ENCODE results near the gene CDK14. TPM values are rescaled to one million over a fixed set of nuclear protein-coding genes. Genes with fewer than 3 reads are reported as not detected.

Gene CDK14
- total and polyA plus RNA-seq, 4 donors: 4.2 to 12.4 (median 7.4) TPM

DNA sequence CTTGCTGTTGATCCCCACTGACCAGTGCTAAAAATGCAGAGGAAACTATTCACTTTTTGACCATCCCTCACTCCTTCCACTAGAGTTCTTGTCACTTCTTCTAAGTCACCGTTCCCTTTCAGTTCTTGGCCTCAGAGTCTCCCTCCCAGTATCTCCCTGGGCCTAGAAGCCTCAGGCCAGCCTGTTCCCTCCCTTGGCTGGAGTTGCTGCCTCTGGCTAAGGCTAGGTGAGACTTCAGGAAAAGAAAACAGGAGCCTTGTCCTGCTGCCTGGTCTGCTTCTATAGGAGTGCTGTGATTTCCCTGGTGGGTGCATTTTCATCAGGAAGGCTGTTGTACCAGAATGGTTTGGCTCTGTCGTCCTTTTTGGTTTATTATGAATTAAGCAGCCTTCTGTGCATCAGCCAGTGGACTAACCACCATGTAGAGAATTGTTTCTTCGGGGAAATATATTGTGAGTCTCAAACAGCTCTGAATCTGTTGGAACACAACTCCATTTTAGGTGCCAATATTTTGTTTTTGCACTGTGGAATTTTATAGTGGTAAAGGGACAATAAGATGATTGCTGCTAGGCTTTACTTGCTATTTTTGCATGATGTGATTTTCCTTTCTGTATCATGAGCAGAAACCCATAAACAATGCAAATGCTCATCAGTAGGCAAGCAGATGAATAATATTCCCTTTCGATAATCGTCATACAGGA lies 434.7 kb downstream of the CDK14 start:
- no peak overlapping the region for H3K4me3 ChIP-seq (ENCODE audit: low read depth in 1 of 3, low read length in 3 of 3)
- H3K27me3 ChIP-seq (ENCODE audit: control insufficient read depth in 4 of 4, insufficient read depth in 4 of 4, low read length in 3 of 4): no peaks in the 10 kb centered on the region
- H3K9me3 ChIP-seq (ENCODE audit: control insufficient read depth in 4 of 4, low read length in 3 of 4): no peaks in the 10 kb centered on the region
- no peaks in the 10 kb centered on the region for H3K4me1 ChIP-seq (ENCODE audit: control insufficient read depth in 4 of 4, insufficient read depth in 4 of 4, low read length in 3 of 4)
- 82% methylated on average over 5 of the region's 5 CpGs for WGBS
- H3K9ac ChIP-seq (ENCODE audit: low read depth in 1 of 2, low read length in 2 of 2): no peak overlapping the region
- no peak overlapping the region for H3K27ac ChIP-seq (ENCODE audit: low read depth in 1 of 2, low read length in 2 of 2)
- DNase-seq (ENCODE audit: low spot score): no peak
- TF ChIP-seq FOXA2 (IDR thresholded peaks at IDR 0.05) (no peak), NR2F2 (IDR thresholded peaks at IDR 0.05) (no peak), MAX (IDR thresholded peaks at IDR 0.05) (no peak), ZBTB33 (IDR thresholded peaks at IDR 0.05) (no peak), RAD21 (IDR thresholded peaks at IDR 0.05) (no peak), TAF1 (conservative IDR thresholded peaks at IDR 0.05) (no peak), JUND (IDR thresholded peaks at IDR 0.05) (no peak), YY1 (IDR thresholded peaks at IDR 0.05) (no peak), GABPA (IDR thresholded peaks at IDR 0.05 in 1 of 2, conservative IDR thresholded peaks at IDR 0.05 in 1 of 2) (no peak), CTCF (IDR thresholded peaks at IDR 0.05; ENCODE audit: low read depth, low read length, missing input control) (no peak), RXRA (IDR thresholded peaks at IDR 0.05) (no peak), EGR1 (IDR thresholded peaks at IDR 0.05; ENCODE audit: low read depth in 2 of 2) (no peak), SP1 (IDR thresholded peaks at IDR 0.05) (no peak), HNF4G (IDR thresholded peaks at IDR 0.05) (no peak), HNF4A (conservative IDR thresholded peaks at IDR 0.05) (no peak), ATF3 (IDR thresholded peaks at IDR 0.05) (no peak), FOXA1 (IDR thresholded peaks at IDR 0.05) (no peak)
- TF ChIP-seq, protein P1, sequence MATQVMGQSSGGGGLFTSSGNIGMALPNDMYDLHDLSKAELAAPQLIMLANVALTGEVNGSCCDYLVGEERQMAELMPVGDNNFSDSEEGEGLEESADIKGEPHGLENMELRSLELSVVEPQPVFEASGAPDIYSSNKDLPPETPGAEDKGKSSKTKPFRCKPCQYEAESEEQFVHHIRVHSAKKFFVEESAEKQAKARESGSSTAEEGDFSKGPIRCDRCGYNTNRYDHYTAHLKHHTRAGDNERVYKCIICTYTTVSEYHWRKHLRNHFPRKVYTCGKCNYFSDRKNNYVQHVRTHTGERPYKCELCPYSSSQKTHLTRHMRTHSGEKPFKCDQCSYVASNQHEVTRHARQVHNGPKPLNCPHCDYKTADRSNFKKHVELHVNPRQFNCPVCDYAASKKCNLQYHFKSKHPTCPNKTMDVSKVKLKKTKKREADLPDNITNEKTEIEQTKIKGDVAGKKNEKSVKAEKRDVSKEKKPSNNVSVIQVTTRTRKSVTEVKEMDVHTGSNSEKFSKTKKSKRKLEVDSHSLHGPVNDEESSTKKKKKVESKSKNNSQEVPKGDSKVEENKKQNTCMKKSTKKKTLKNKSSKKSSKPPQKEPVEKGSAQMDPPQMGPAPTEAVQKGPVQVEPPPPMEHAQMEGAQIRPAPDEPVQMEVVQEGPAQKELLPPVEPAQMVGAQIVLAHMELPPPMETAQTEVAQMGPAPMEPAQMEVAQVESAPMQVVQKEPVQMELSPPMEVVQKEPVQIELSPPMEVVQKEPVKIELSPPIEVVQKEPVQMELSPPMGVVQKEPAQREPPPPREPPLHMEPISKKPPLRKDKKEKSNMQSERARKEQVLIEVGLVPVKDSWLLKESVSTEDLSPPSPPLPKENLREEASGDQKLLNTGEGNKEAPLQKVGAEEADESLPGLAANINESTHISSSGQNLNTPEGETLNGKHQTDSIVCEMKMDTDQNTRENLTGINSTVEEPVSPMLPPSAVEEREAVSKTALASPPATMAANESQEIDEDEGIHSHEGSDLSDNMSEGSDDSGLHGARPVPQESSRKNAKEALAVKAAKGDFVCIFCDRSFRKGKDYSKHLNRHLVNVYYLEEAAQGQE (IDR thresholded peaks at IDR 0.05): no peak
- no peaks in the 10 kb centered on the region for H3K36me3 ChIP-seq (ENCODE audit: control insufficient read depth in 4 of 4, insufficient read depth in 3 of 4, low read depth in 1 of 4, low read length in 3 of 4)
